Osteoblast (primary cell): ENCODE measurements around the gene EFR3B. TPM values are rescaled to one million over a fixed set of nuclear protein-coding genes. Genes with fewer than 3 reads are reported as not detected.

Experiments used
- DNase-seq: peaks from one replicate; pipeline ENCODE4 v3.0.0; 2011; ENCODE audit warnings: low spot score, mixed read lengths; ENCODE audit not compliant: insufficient read length; ENCODE audit errors: missing footprints
- H2AFZ ChIP-seq: 2 replicates; pipeline ENCODE4 v1.6.0; 2011; ENCODE audit warnings: mild to moderate bottlenecking, low read length
- H3K27ac ChIP-seq: 2 replicates; pipeline ENCODE4 v1.5.1; 2011; ENCODE audit warnings: mild to moderate bottlenecking, low read depth, low read length, moderate library complexity
- H3K27me3 ChIP-seq: 2 replicates; pipeline ENCODE4 v1.6.0; 2012; ENCODE audit warnings: mild to moderate bottlenecking, control low read depth, inconsistent platforms, low read length, moderate library complexity; ENCODE audit not compliant: insufficient read depth
- H3K36me3 ChIP-seq: 2 replicates; pipeline ENCODE4 v1.5.1; 2011; ENCODE audit warnings: mild to moderate bottlenecking, low read length, control low read depth, moderate library complexity; ENCODE audit not compliant: insufficient read depth
- H3K4me1 ChIP-seq: 2 replicates; pipeline ENCODE4 v1.5.1; 2011; ENCODE audit warnings: mild to moderate bottlenecking, low read length, control low read depth, moderate library complexity; ENCODE audit not compliant: insufficient read depth
- H3K4me2 ChIP-seq: 2 replicates; pipeline ENCODE4 v1.6.0; 2011; ENCODE audit warnings: mild to moderate bottlenecking, low read length; ENCODE audit not compliant: insufficient read depth
- H3K4me3 ChIP-seq: fragments of 200-600 bp; sonication (generic); 3 replicates; pipeline ENCODE4 v1.5.1; 2012; ENCODE audit warnings: mild to moderate bottlenecking, low read length, inconsistent platforms; ENCODE audit not compliant: insufficient read depth
- H3K79me2 ChIP-seq: 2 replicates; pipeline ENCODE4 v1.6.0; 2012; ENCODE audit warnings: mild to moderate bottlenecking, low read length, control low read depth, inconsistent platforms; ENCODE audit not compliant: insufficient read depth
- H3K9me3 ChIP-seq: 2 replicates; pipeline ENCODE4 v1.5.1; 2011; ENCODE audit warnings: low read depth, low read length, control low read depth
- H4K20me1 ChIP-seq: 2 replicates; pipeline ENCODE4 v1.6.0; 2012; ENCODE audit warnings: mild to moderate bottlenecking, low read length, control low read depth; ENCODE audit not compliant: insufficient read depth
- CTCF ChIP-seq: IDR thresholded peaks from 2 replicates; pipeline ENCODE4 v1.5.1; 2011; ENCODE audit warnings: mild to moderate bottlenecking, low read depth, low read length, moderate library complexity; ENCODE audit errors: extremely low read depth
- total RNA-seq: library from RNA; depleted of rRNA; stranded (reverse); fragments of >200 nt; gene quantifications from 2 replicates; pipeline ENCODE4 v1.2.3, GENCODE V29; 2012

The EFR3B gene
- total RNA-seq, 1 donor: 0.72 TPM

GRCh38 chr2:25044990-25045389 lies 3.1 kb downstream of the EFR3B start:
- TF ChIP-seq CTCF: no peak
- peaks cover 22% of the 10 kb centered on the region for H3K4me1 ChIP-seq
- H3K9me3 ChIP-seq: no peaks in the 10 kb centered on the region
- H3K27me3 ChIP-seq: peaks cover 8% of the 10 kb centered on the region
- DNase-seq: no peak
- H3K79me2 ChIP-seq: no peaks in the 10 kb centered on the region
- no peak overlapping the region for H3K4me2 ChIP-seq
- H3K36me3 ChIP-seq: no peaks in the 10 kb centered on the region
- H3K27ac ChIP-seq: no peak overlapping the region
- H3K4me3 ChIP-seq: no peak overlapping the region
- no peak overlapping the region for H2AFZ ChIP-seq
- H4K20me1 ChIP-seq: peaks cover 3% of the 10 kb centered on the region

GRCh38 chr2:25049422-25049821 lies 7.5 kb downstream of the EFR3B start:
- H3K4me2 ChIP-seq: no peak overlapping the region
- H3K27ac ChIP-seq: no peak overlapping the region
- no peaks in the 10 kb centered on the region for H3K9me3 ChIP-seq
- no peaks in the 10 kb centered on the region for H3K4me1 ChIP-seq
- H3K27me3 ChIP-seq: no peaks in the 10 kb centered on the region
- no peaks in the 10 kb centered on the region for H4K20me1 ChIP-seq
- no peaks in the 10 kb centered on the region for H3K79me2 ChIP-seq
- no peak overlapping the region for H3K4me3 ChIP-seq
- DNase-seq: no peak
- no peak overlapping the region for H2AFZ ChIP-seq
- TF ChIP-seq CTCF: no peak
- no peaks in the 10 kb centered on the region for H3K36me3 ChIP-seq

GRCh38 chr2:25050128-25050527 lies 8.3 kb downstream of the EFR3B start:
- no peaks in the 10 kb centered on the region for H4K20me1 ChIP-seq
- no peak overlapping the region for H3K4me3 ChIP-seq
- H3K79me2 ChIP-seq: no peaks in the 10 kb centered on the region
- H3K36me3 ChIP-seq: no peaks in the 10 kb centered on the region
- no peak overlapping the region for H3K27ac ChIP-seq
- H3K27me3 ChIP-seq: peaks cover under 1% of the 10 kb centered on the region
- no peak for DNase-seq
- H3K9me3 ChIP-seq: no peaks in the 10 kb centered on the region
- no peak overlapping the region for H2AFZ ChIP-seq
- no peak overlapping the region for H3K4me2 ChIP-seq
- TF ChIP-seq CTCF: no peak
- no peaks in the 10 kb centered on the region for H3K4me1 ChIP-seq

- H3K9me3 ChIP-seq: no peaks in the 10 kb centered on the region
- H3K36me3 ChIP-seq: no peaks in the 10 kb centered on the region
- H4K20me1 ChIP-seq: no peaks in the 10 kb centered on the region
- no peak overlapping the region for H3K4me2 ChIP-seq
- no peak overlapping the region for H3K4me3 ChIP-seq
- H3K27me3 ChIP-seq: peaks cover 3% of the 10 kb centered on the region
- H3K27ac ChIP-seq: no peak overlapping the region
- no peaks in the 10 kb centered on the region for H3K79me2 ChIP-seq
- no peak for TF ChIP-seq CTCF
- H2AFZ ChIP-seq: no peak overlapping the region
- DNase-seq: no peak
- H3K4me1 ChIP-seq: no peaks in the 10 kb centered on the region
These were observed 11.2 kb downstream of the EFR3B start for GRCh38 chr2:25053041-25053440.
